ENCODE measurements around the gene KCNQ1.

GRCh38 chr11:2702771-2703362 lies 258.1 kb downstream of the KCNQ1 start:
- TF ChIP-seq CTCF (conservative IDR thresholded peaks at IDR 0.05; ENCODE audit: low read length) (no peak), EZH2phosphoT487 (IDR thresholded peaks at IDR 0.05; ENCODE audit: borderline replicate concordance) (no peak)

Data from Loucy (cell line).